Measurements from ENCODE around the gene MYZAP. TPM values are rescaled to one million over a fixed set of nuclear protein-coding genes. Genes with fewer than 3 reads are reported as not detected.

MYZAP gene, protein sequence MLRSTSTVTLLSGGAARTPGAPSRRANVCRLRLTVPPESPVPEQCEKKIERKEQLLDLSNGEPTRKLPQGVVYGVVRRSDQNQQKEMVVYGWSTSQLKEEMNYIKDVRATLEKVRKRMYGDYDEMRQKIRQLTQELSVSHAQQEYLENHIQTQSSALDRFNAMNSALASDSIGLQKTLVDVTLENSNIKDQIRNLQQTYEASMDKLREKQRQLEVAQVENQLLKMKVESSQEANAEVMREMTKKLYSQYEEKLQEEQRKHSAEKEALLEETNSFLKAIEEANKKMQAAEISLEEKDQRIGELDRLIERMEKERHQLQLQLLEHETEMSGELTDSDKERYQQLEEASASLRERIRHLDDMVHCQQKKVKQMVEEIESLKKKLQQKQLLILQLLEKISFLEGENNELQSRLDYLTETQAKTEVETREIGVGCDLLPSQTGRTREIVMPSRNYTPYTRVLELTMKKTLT
- total RNA-seq, result 3.5 and 5.1 TPM in 2 replicates

DNA sequence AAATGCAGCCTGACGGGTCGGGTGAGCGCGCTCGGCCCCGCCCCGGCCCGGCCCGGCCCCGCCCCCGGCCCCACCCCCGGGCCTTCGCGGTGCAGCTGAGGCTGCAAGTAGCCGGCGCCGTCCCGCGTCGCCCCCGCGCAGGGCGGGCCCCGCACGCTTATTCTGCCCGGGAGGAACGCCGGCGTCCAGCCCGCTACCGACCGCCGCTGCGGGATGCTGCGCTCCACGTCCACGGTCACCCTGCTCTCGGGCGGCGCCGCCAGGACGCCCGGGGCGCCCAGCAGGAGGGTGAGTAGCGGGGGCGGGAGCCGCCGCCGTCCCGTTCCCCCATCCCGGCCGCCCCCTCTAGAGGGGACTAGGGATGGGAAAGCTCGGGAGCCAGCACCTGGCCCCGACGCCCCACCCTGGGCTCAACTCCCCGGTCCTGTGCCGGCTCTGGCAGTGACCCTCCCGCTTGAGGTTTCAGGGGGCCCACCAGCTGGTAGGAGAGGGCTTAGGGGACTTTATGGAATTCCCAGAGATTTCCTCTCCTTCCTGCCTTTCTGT, at the start of gene MYZAP:
TSS of gene MYZAP (plus strand) at position 83 of the 546 bp plus-strand sequence. CDS start at position 214, 131 bp downstream.

GRCh38 chr15:57706405-57707209, 114.9 kb downstream of the MYZAP start, which contains the start of gene POLR2M:
Gene POLR2M (plus strand): TSS chr15:57706714. CDS start chr15:57706843, 129 bp downstream.

Other genes with a start within 250 kb of the MYZAP start
- gene CGNL1, start 215.4 kb upstream of the MYZAP start, total RNA-seq, result 0.56 and 0.71 TPM in 2 replicates
- gene POLR2M, start 114.8 kb downstream of the MYZAP start, total RNA-seq, result 18.8 and 47.3 TPM in 2 replicates